ENCODE measurements around the gene INTS1.

DNA sequence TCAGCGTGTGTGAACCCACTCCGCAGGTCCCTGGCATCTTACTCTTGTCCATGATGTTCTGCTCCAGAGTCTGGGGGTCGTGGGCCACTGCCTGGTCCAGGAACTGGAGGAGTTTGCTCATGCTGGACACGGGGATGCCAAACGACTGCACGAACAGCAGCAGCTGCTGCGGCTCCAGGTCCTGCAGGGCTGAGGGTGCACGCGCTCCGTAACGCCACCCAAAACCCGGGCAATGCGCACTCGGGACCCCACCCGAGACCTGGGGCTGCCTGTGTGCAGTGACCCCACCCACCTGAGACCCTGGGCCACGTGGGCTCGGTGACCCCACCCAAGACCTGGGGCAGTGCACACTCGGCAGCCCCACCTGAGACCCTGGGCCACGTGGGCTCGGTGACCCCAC is 22.9 kb downstream of the INTS1 start:
- TF ChIP-seq POLR2A (IDR thresholded peaks at IDR 0.05): no peak
- TF ChIP-seq, protein P1, sequence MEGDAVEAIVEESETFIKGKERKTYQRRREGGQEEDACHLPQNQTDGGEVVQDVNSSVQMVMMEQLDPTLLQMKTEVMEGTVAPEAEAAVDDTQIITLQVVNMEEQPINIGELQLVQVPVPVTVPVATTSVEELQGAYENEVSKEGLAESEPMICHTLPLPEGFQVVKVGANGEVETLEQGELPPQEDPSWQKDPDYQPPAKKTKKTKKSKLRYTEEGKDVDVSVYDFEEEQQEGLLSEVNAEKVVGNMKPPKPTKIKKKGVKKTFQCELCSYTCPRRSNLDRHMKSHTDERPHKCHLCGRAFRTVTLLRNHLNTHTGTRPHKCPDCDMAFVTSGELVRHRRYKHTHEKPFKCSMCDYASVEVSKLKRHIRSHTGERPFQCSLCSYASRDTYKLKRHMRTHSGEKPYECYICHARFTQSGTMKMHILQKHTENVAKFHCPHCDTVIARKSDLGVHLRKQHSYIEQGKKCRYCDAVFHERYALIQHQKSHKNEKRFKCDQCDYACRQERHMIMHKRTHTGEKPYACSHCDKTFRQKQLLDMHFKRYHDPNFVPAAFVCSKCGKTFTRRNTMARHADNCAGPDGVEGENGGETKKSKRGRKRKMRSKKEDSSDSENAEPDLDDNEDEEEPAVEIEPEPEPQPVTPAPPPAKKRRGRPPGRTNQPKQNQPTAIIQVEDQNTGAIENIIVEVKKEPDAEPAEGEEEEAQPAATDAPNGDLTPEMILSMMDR (IDR thresholded peaks at IDR 0.05): no peak
